Forelimb muscle (tissue), 1 donor: ENCODE data around the gene HOXC11. TPM values are rescaled to one million over a fixed set of nuclear protein-coding genes. Genes with fewer than 3 reads are reported as not detected.

Experiments used
- DNase-seq: peaks from one replicate; pipeline ENCODE4 v3.0.0-alpha.2; 2013; ENCODE audit warnings: low read depth
- polyA plus RNA-seq: library from polyadenylated mRNA; unstranded; fragments of 120-200 nt; gene quantifications from one replicate; pipeline ENCODE4 v1.2.1, GENCODE V29; 2013; ENCODE audit not compliant: insufficient read length

The HOXC11 gene
- polyA plus RNA-seq, 1 donor = not detected

GRCh38 chr12:53956914-53957536 is 15.9 kb upstream of the HOXC11 start:
- no peak for DNase-seq

GRCh38 chr12:53958128-53958527 is 14.8 kb upstream of the HOXC11 start:
- DNase-seq = no peak

GRCh38 chr12:53959314-53959713 is 13.6 kb upstream of the HOXC11 start:
- DNase-seq = no peak

GRCh38 chr12:53960187-53961024 is 12.5 kb upstream of the HOXC11 start:
- no peak for DNase-seq

GRCh38 chr12:53961025-53961761 is 11.7 kb upstream of the HOXC11 start:
- no peak for DNase-seq

GRCh38 chr12:53963005-53963404 is 9.9 kb upstream of the HOXC11 start:
- no peak for DNase-seq

- no peak for DNase-seq
These were observed 9.3 kb upstream of the HOXC11 start for GRCh38 chr12:53963434-53964314.

GRCh38 chr12:53964315-53964713 is 8.6 kb upstream of the HOXC11 start:
- no peak for DNase-seq

- DNase-seq = no peak
These were observed 7.4 kb upstream of the HOXC11 start for GRCh38 chr12:53965281-53966084.

GRCh38 chr12:53966085-53966384 is 6.9 kb upstream of the HOXC11 start:
- DNase-seq = no peak

GRCh38 chr12:53966385-53967133 is 6.4 kb upstream of the HOXC11 start:
- no peak for DNase-seq

GRCh38 chr12:53967421-53967925 is 5.5 kb upstream of the HOXC11 start:
- no peak for DNase-seq

GRCh38 chr12:53968214-53969127 is 4.5 kb upstream of the HOXC11 start:
- no peak for DNase-seq

- DNase-seq = no peak
These were observed 3.2 kb upstream of the HOXC11 start for GRCh38 chr12:53969588-53970259.

GRCh38 chr12:53970451-53970850 is 2.5 kb upstream of the HOXC11 start:
- no peak for DNase-seq

GRCh38 chr12:53971129-53971528 is 1.8 kb upstream of the HOXC11 start:
- DNase-seq = no peak

GRCh38 chr12:53971686-53972085 is 1.2 kb upstream of the HOXC11 start:
- no peak for DNase-seq

GRCh38 chr12:53972152-53972702 is 699 bp upstream of the HOXC11 start:
- DNase-seq = no peak
